Neuronal stem cell (in vitro differentiated cells): ENCODE data around the gene CFAP99.

Experiments used
- DNase-seq: peaks from one replicate; pipeline ENCODE4 v3.0.0-alpha.2; 2013; ENCODE audit warnings: low spot score
- H2AFZ ChIP-seq: one replicate; pipeline ENCODE4 v1.6.1; 2013; ENCODE audit warnings: mild to moderate bottlenecking, low read length, inconsistent platforms
- H2AK5ac ChIP-seq: 2 replicates; pipeline ENCODE4 v1.6.1; 2013; ENCODE audit warnings: low read depth, mild to moderate bottlenecking, inconsistent platforms, low read length, moderate library complexity, mixed read lengths
- H2BK120ac ChIP-seq: 2 replicates; pipeline ENCODE4 v1.6.1; 2013; ENCODE audit warnings: low read depth, mild to moderate bottlenecking, inconsistent platforms, low read length, moderate library complexity, mixed read lengths
- H2BK12ac ChIP-seq: one replicate; pipeline ENCODE4 v1.6.1; 2013; ENCODE audit warnings: low read length, inconsistent platforms
- H2BK15ac ChIP-seq: 2 replicates; pipeline ENCODE4 v1.6.1; 2013; ENCODE audit warnings: mild to moderate bottlenecking, low read length, inconsistent platforms, mixed read lengths
- H2BK5ac ChIP-seq: one replicate; pipeline ENCODE4 v1.6.1; 2013; ENCODE audit warnings: inconsistent platforms, mild to moderate bottlenecking, low read length, moderate library complexity
- H3K14ac ChIP-seq: one replicate; pipeline ENCODE4 v1.6.1; 2013; ENCODE audit warnings: low read length, inconsistent platforms
- H3K18ac ChIP-seq: 2 replicates; pipeline ENCODE4 v1.6.1; 2013; ENCODE audit warnings: low read length, inconsistent platforms
- H3K23ac ChIP-seq: 2 replicates; pipeline ENCODE4 v1.6.1; 2013; ENCODE audit warnings: low read depth, mild to moderate bottlenecking, mixed read lengths, low read length, inconsistent platforms; ENCODE audit not compliant: poor library complexity
- H3K27ac ChIP-seq: replicated peaks from 3 replicates; pipeline ENCODE4 v1.5.1; 2013; ENCODE audit warnings: low read length, inconsistent platforms
- H3K27me3 ChIP-seq, 3 experiments: 2 replicates each; pipeline ENCODE4 v1.6.1; 2013; ENCODE audit warnings: low read length in 3 of 3, mild to moderate bottlenecking in 2 of 3, inconsistent platforms in 1 of 3, low read depth in 1 of 3, mixed read lengths in 1 of 3, moderate library complexity in 1 of 3; ENCODE audit not compliant: control insufficient read depth in 3 of 3, insufficient read depth in 3 of 3
- H3K36me3 ChIP-seq, 2 donors: replicated peaks in 1 of 2; 2 replicates each; pipeline ENCODE4 v1.6.1; 2013; ENCODE audit warnings: low read length in 2 of 2; ENCODE audit not compliant: control insufficient read depth in 2 of 2, insufficient read depth in 2 of 2
- H3K4ac ChIP-seq: 2 replicates; pipeline ENCODE4 v1.6.1; 2013; ENCODE audit warnings: inconsistent platforms, mild to moderate bottlenecking, low read length, moderate library complexity
- H3K4me1 ChIP-seq, 2 donors: 1 replicate in 1 of 2; 2 replicates in 1 of 2; pipeline ENCODE4 v1.6.1; 2013; ENCODE audit warnings: low read length in 2 of 2, low read depth in 1 of 2; ENCODE audit not compliant: control insufficient read depth in 2 of 2, insufficient read depth in 1 of 2
- H3K4me2 ChIP-seq: one replicate; pipeline ENCODE4 v1.6.1; 2013; ENCODE audit warnings: mild to moderate bottlenecking, low read length, inconsistent platforms; ENCODE audit not compliant: insufficient read depth, poor library complexity, severe bottlenecking
- H3K4me3 ChIP-seq, 2 donors: 2 replicates each; pipeline ENCODE4 v1.5.1; 2013; ENCODE audit warnings: low read length in 2 of 2, mild to moderate bottlenecking in 2 of 2, inconsistent platforms in 1 of 2, moderate library complexity in 1 of 2
- H3K79me1 ChIP-seq: one replicate; pipeline ENCODE4 v1.6.1; 2013; ENCODE audit warnings: low read depth, mild to moderate bottlenecking, inconsistent platforms, low read length, moderate library complexity
- H3K9ac ChIP-seq: one replicate; pipeline ENCODE4 v1.6.1; 2013; ENCODE audit warnings: mild to moderate bottlenecking, low read depth, low read length, inconsistent platforms; ENCODE audit not compliant: poor library complexity
- H3K9me3 ChIP-seq, 2 donors: replicated peaks in 1 of 2; 2 replicates each; pipeline versions ENCODE3 to v1.6.1; 2013; ENCODE audit warnings: low read length in 2 of 2, mild to moderate bottlenecking in 2 of 2, inconsistent platforms in 1 of 2, low read depth in 1 of 2, mixed read lengths in 1 of 2, moderate library complexity in 1 of 2; ENCODE audit not compliant: control insufficient read depth in 2 of 2, insufficient read depth in 1 of 2
- H4K8ac ChIP-seq: one replicate; pipeline ENCODE4 v1.6.1; 2013; ENCODE audit warnings: low read depth, mild to moderate bottlenecking, inconsistent platforms, low read length, moderate library complexity
- H4K91ac ChIP-seq: one replicate; pipeline ENCODE4 v1.6.1; 2013; ENCODE audit warnings: low read length, low read depth, mild to moderate bottlenecking, inconsistent platforms; ENCODE audit not compliant: poor library complexity
- WGBS, 2 donors: extraction: QIAGEN DNeasy Blood & Tissue Kit; methylation state at CpG; one replicate each; pipeline ENCODE4 v1.1.7; 2013; ENCODE audit warnings: missing lambda C conversion rate in 2 of 2, mixed read lengths in 1 of 2; ENCODE audit not compliant: insufficient read length in 2 of 2, insufficient replicate concordance in 1 of 2; ENCODE audit errors: extremely low coverage in 2 of 2; 5-methylcytosine and 5-hydroxymethylcytosine counted together

Gene CFAP99

DNA sequence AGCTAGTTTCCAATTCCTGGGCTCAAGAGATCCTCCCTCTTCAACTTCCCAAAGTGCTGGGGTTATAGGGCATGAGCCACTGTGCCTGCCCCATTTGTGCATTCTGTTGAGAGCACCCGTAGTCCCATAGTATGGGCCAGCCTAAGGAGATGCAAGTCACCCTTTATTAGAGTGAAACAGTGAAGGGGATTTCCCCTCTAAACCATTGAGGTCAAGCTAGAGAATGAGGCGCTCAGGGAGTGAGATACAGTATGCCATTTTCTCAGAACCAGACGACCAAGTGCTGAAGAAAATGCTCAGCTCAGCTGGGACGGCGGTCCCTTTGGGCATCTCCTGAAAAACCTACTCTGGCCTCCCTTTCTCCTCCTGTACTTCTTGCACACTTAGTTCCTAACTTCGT is 68.9 kb downstream of the CFAP99 start:
- Histone ChIP-seq H3K27ac (no peak overlapping the region), H2BK15ac (no peak overlapping the region), H2AK5ac (no peak overlapping the region), H2BK5ac (no peak overlapping the region), H3K18ac (no peak overlapping the region), H2AFZ (no peak overlapping the region), H3K4me3 (no peak overlapping the region), H4K91ac (no peak overlapping the region), H4K8ac (no peak overlapping the region), H3K4ac (no peak overlapping the region), H3K14ac (no peak overlapping the region), H3K4me2 (no peak overlapping the region), H3K36me3 (peaks cover 17 to 75% of the 10 kb centered on the region in 2 donors), H3K9me3 (no peaks in the 10 kb centered on the region), H3K79me1 (peaks cover 8% of the 10 kb centered on the region), H2BK12ac (no peak overlapping the region), H3K23ac (no peak overlapping the region), H3K4me1 (peaks cover 0 to 5% of the 10 kb centered on the region in 2 donors), H3K9ac (no peak overlapping the region), H2BK120ac (no peak overlapping the region), H3K27me3 (no peaks in the 10 kb centered on the region)
- DNase-seq = no peak
- no CpG with 5 or more reads among the region's 6 CpGs for WGBS, 2 donors

DNA sequence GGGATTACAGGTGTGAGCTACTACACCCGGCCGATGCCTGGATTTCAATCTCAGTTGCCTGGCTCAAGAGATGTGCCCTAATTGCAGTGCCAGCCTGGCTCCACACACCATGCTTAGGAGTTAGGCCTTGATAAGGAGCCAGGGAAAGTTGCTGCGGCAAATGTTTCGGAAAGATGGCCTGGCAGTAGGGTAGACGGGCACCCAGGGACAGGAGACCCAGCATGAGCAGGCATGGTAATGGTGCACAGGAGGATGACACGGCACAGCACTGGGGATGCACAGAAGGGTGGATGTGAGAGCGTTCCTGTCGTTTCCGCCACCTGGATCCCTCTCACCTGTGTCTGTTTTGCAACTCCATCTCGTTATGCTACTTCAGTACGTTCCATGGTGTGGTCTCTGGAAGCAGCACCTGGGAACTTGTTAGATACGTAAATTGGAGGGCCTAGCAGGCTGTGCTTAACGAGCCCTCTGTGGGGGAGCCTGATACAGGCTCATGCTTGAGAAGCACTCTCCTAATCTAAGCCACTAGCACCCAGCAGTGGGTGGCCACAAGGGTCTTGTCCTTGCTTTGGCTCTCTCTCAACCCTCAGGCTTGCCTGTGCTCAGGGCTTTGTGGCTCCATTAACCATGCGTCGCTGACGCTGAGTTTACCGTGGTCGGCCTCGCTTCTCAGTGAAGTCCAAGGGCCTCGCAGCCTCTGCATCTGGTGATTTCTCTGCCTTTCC is 70.5 kb downstream of the CFAP99 start:
- no peak overlapping the region for H3K9ac ChIP-seq
- no peaks in the 10 kb centered on the region for H3K9me3 ChIP-seq
- H3K14ac ChIP-seq = no peak overlapping the region
- H3K4me3 ChIP-seq = no peak overlapping the region
- no peak overlapping the region for H2BK5ac ChIP-seq
- no peak for DNase-seq
- H2AFZ ChIP-seq = no peak overlapping the region
- peak overlapping the region; percentile 4 for H3K18ac ChIP-seq
- H2AK5ac ChIP-seq = no peak overlapping the region
- peaks cover 24 to 84% of the 10 kb centered on the region in 2 donors for H3K36me3 ChIP-seq
- peaks cover 0 to 5% of the 10 kb centered on the region in 2 donors for H3K4me1 ChIP-seq
- no peak overlapping the region for H3K4ac ChIP-seq
- no peak overlapping the region for H4K91ac ChIP-seq
- no peak overlapping the region for H4K8ac ChIP-seq
- no CpG with 5 or more reads among the region's 20 CpGs for WGBS, 2 donors
- H3K4me2 ChIP-seq = no peak overlapping the region
- H3K79me1 ChIP-seq = peaks cover 9% of the 10 kb centered on the region
- H3K27me3 ChIP-seq = no peaks in the 10 kb centered on the region
- H2BK15ac ChIP-seq = no peak overlapping the region
- no peak overlapping the region for H2BK120ac ChIP-seq
- no peak overlapping the region for H2BK12ac ChIP-seq
- H3K23ac ChIP-seq = peak overlapping the region; percentile 12
- no peak overlapping the region for H3K27ac ChIP-seq

DNA sequence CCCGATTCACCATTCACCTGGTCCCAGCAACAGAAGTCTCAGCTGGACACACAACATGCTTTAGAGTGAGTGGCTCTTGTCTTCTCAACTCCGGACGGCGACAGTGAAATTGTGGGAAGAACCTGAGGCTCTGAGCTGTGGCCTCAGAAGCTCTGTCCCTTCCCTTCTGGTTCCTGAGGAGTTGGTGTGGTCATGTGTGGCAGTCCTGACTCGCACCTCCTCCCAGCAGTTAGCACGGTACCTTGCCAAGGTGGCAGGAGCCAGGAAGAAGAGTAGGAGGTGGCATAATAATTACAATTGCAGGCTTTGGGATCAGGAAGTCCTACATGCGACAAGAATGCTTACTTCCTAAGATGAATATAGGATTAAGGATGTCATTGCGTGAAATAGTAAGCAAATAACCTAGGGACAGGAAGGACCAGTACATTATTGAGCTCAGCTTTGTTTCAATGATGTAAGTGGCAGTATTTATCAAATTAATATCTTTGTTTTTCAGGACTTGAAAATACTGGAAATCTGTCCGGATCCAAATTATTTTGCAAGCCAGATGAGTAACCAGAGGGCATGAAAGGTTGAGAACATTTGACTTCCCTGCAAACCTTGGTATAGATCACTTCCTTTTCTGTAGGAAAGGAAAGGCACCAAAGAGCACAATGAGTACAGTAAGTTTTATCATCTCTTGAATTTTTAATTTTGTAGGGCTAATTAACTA is 71.2 kb downstream of the CFAP99 start:
- Histone ChIP-seq H3K36me3 (peaks cover 25 to 82% of the 10 kb centered on the region in 2 donors), H3K9ac (no peak overlapping the region), H4K91ac (no peak overlapping the region), H2AFZ (no peak overlapping the region), H3K4ac (no peak overlapping the region), H3K27me3 (no peaks in the 10 kb centered on the region), H2AK5ac (no peak overlapping the region), H2BK15ac (no peak overlapping the region), H3K23ac (no peak overlapping the region), H3K27ac (no peak overlapping the region), H3K4me2 (no peak overlapping the region), H3K4me1 (peaks cover 0 to 1% of the 10 kb centered on the region in 2 donors), H3K4me3 (no peak overlapping the region), H4K8ac (no peak overlapping the region), H2BK12ac (no peak overlapping the region), H3K9me3 (no peaks in the 10 kb centered on the region), H3K79me1 (peaks cover 9% of the 10 kb centered on the region), H3K18ac (no peak overlapping the region), H2BK5ac (no peak overlapping the region), H3K14ac (no peak overlapping the region), H2BK120ac (no peak overlapping the region)
- no CpG with 5 or more reads among the region's 9 CpGs for WGBS, 2 donors
- no peak for DNase-seq

DNA sequence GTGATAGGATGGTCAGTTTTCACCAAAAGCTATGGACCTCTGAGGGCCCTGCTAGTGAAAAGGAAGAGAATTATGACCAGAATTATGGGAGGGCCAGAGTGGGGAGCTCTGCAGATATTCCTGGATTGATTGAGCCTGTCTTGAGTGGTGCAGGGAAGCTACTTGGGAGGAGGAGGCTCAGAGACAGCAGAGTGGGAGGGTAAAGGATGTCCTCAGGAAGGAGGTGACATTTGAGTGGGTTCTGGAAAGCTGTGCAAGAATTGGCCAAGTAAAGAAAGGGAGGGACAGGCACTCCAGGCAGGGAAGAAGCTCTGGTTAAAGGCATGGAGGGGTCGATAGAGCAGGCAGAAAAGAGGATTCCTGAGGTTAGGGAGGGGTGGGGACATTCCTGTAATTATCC is 74.2 kb downstream of the CFAP99 start:
- Histone ChIP-seq H3K27me3 (no peaks in the 10 kb centered on the region), H3K36me3 (peaks cover 44 to 91% of the 10 kb centered on the region in 2 donors), H3K23ac (no peak overlapping the region), H2BK12ac (no peak overlapping the region), H3K4ac (no peak overlapping the region), H3K9me3 (no peaks in the 10 kb centered on the region), H3K4me1 (no peaks in the 10 kb centered on the region), H2BK5ac (no peak overlapping the region), H4K91ac (no peak overlapping the region), H2BK120ac (no peak overlapping the region), H4K8ac (no peak overlapping the region), H3K14ac (no peak overlapping the region), H3K9ac (no peak overlapping the region), H3K4me3 (no peak overlapping the region), H3K79me1 (peaks cover 10% of the 10 kb centered on the region), H2BK15ac (no peak overlapping the region), H3K27ac (no peak overlapping the region), H2AK5ac (no peak overlapping the region), H2AFZ (no peak overlapping the region), H3K18ac (no peak overlapping the region), H3K4me2 (no peak overlapping the region)
- no CpG with 5 or more reads among the region's 1 CpG for WGBS, 2 donors
- DNase-seq = no peak
